H1 (cell line): ENCODE data around the gene OR8B4. TPM values are rescaled to one million over a fixed set of nuclear protein-coding genes. Genes with fewer than 3 reads are reported as not detected.

Experiments
- ASH2L ChIP-seq: fragments of 200-600, 300-600 bp; sonication (generic); IDR thresholded peaks from one replicate; pipeline ENCODE4 v1.7.1; 2017; ENCODE audit warnings: low read length
- CBX5 ChIP-seq: fragments of 300-800, 300-1000 bp; sonication (generic); IDR thresholded peaks from 2 replicates; pipeline ENCODE4 v1.7.1; 2016; ENCODE audit warnings: antibody characterized with exemption, low read length, low read depth
- EP300 ChIP-seq, 2 experiments: IDR thresholded peaks; 1 replicate in 1 of 2; 2 replicates in 1 of 2; pipeline ENCODE4 v1.6.1; 2011 to 2012; ENCODE audit warnings: low read depth in 2 of 2, low read length in 2 of 2, mild to moderate bottlenecking in 2 of 2, borderline replicate concordance in 1 of 2, inconsistent platforms in 1 of 2, moderate library complexity in 1 of 2
- POLR2AphosphoS5 ChIP-seq: IDR thresholded peaks from 2 replicates; pipeline ENCODE4 v1.6.1; 2011; ENCODE audit warnings: low read depth, low read length
- SAP30 ChIP-seq: fragments of 300-600 bp; sonication (generic); IDR thresholded peaks from 2 replicates; pipeline ENCODE4 v1.7.1; 2012; ENCODE audit warnings: low read length, moderate library complexity, mild to moderate bottlenecking, inconsistent platforms; ENCODE audit not compliant: insufficient read depth, insufficient replicate concordance
- TEAD4 ChIP-seq: IDR thresholded peaks from 2 replicates; pipeline ENCODE4 v1.6.1; 2012; ENCODE audit warnings: low read depth, low read length, inconsistent platforms, mixed read lengths
- polyA plus RNA-seq, 7 experiments: library from polyadenylated mRNA; depleted of rRNA in 3 of 7; stranded (reverse) in 5 of 7; unstranded in 2 of 7; fragments of >200 nt in 5 of 7; fragments of 200-250 nt in 2 of 7; gene quantifications; 1 replicate in 5 of 7; 2 replicates in 1 of 7; 4 replicates in 1 of 7; pipeline versions ENCODE4 v1.2.1 to v1.2.3, GENCODE V29; 2011 to 2013; ENCODE audit warnings: missing spikeins in 2 of 7, mixed read lengths in 2 of 7
- total RNA-seq: library from RNA; stranded (reverse); fragmentation: NEBNext Ultra II Directional; extraction: Animal tissue kit (Norgen Biotek cat#: 25700); gene quantifications from 2 replicates; pipeline ENCODE4 v1.2.1, GENCODE V29; 2021
- TF ChIP-seq, protein P1 (sequence below): fragments of 300-600 bp; sonication (generic); IDR thresholded peaks from 2 replicates; pipeline ENCODE4 v1.7.1; 2012; ENCODE audit warnings: low read length, moderate library complexity, mild to moderate bottlenecking, inconsistent platforms; ENCODE audit not compliant: insufficient replicate concordance

Gene OR8B4
- total and polyA plus RNA-seq, 2 of the 8 experiments (the other 6 are each of a cell fraction or from before 2014, with no cell fraction given): not detected

- TF ChIP-seq, protein P1, sequence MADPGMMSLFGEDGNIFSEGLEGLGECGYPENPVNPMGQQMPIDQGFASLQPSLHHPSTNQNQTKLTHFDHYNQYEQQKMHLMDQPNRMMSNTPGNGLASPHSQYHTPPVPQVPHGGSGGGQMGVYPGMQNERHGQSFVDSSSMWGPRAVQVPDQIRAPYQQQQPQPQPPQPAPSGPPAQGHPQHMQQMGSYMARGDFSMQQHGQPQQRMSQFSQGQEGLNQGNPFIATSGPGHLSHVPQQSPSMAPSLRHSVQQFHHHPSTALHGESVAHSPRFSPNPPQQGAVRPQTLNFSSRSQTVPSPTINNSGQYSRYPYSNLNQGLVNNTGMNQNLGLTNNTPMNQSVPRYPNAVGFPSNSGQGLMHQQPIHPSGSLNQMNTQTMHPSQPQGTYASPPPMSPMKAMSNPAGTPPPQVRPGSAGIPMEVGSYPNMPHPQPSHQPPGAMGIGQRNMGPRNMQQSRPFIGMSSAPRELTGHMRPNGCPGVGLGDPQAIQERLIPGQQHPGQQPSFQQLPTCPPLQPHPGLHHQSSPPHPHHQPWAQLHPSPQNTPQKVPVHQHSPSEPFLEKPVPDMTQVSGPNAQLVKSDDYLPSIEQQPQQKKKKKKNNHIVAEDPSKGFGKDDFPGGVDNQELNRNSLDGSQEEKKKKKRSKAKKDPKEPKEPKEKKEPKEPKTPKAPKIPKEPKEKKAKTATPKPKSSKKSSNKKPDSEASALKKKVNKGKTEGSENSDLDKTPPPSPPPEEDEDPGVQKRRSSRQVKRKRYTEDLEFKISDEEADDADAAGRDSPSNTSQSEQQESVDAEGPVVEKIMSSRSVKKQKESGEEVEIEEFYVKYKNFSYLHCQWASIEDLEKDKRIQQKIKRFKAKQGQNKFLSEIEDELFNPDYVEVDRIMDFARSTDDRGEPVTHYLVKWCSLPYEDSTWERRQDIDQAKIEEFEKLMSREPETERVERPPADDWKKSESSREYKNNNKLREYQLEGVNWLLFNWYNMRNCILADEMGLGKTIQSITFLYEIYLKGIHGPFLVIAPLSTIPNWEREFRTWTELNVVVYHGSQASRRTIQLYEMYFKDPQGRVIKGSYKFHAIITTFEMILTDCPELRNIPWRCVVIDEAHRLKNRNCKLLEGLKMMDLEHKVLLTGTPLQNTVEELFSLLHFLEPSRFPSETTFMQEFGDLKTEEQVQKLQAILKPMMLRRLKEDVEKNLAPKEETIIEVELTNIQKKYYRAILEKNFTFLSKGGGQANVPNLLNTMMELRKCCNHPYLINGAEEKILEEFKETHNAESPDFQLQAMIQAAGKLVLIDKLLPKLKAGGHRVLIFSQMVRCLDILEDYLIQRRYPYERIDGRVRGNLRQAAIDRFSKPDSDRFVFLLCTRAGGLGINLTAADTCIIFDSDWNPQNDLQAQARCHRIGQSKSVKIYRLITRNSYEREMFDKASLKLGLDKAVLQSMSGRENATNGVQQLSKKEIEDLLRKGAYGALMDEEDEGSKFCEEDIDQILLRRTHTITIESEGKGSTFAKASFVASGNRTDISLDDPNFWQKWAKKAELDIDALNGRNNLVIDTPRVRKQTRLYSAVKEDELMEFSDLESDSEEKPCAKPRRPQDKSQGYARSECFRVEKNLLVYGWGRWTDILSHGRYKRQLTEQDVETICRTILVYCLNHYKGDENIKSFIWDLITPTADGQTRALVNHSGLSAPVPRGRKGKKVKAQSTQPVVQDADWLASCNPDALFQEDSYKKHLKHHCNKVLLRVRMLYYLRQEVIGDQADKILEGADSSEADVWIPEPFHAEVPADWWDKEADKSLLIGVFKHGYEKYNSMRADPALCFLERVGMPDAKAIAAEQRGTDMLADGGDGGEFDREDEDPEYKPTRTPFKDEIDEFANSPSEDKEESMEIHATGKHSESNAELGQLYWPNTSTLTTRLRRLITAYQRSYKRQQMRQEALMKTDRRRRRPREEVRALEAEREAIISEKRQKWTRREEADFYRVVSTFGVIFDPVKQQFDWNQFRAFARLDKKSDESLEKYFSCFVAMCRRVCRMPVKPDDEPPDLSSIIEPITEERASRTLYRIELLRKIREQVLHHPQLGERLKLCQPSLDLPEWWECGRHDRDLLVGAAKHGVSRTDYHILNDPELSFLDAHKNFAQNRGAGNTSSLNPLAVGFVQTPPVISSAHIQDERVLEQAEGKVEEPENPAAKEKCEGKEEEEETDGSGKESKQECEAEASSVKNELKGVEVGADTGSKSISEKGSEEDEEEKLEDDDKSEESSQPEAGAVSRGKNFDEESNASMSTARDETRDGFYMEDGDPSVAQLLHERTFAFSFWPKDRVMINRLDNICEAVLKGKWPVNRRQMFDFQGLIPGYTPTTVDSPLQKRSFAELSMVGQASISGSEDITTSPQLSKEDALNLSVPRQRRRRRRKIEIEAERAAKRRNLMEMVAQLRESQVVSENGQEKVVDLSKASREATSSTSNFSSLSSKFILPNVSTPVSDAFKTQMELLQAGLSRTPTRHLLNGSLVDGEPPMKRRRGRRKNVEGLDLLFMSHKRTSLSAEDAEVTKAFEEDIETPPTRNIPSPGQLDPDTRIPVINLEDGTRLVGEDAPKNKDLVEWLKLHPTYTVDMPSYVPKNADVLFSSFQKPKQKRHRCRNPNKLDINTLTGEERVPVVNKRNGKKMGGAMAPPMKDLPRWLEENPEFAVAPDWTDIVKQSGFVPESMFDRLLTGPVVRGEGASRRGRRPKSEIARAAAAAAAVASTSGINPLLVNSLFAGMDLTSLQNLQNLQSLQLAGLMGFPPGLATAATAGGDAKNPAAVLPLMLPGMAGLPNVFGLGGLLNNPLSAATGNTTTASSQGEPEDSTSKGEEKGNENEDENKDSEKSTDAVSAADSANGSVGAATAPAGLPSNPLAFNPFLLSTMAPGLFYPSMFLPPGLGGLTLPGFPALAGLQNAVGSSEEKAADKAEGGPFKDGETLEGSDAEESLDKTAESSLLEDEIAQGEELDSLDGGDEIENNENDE: no peak
- no peak for TF ChIP-seq SAP30
- no peak for TF ChIP-seq CBX5
- TF ChIP-seq EP300 (IDR thresholded peaks at IDR 0.05; ENCODE audit: borderline replicate concordance in 1 of 2, low read depth in 2 of 2, low read length in 2 of 2): no peak
- TF ChIP-seq POLR2AphosphoS5: no peak
- TF ChIP-seq ASH2L: no peak
- TF ChIP-seq TEAD4: no peak
Measured at GRCh38 chr11:124409906-124410305, 14.8 kb downstream of the OR8B4 start (continued).
